ENCODE data around the gene CRACR2A. TPM values are rescaled to one million over a fixed set of nuclear protein-coding genes. Genes with fewer than 3 reads are reported as not detected.

CRACR2A gene
- total and polyA plus RNA-seq, 9 of the 15 experiments (the other 6 are each of a cell fraction or from before 2014, with no cell fraction given): 2.1 to 15.1 (median 10.4) TPM

GRCh38 chr12:3723916-3724805 is 28.7 kb downstream of the CRACR2A start (continued):
- no peak for TF ChIP-seq RCOR1 (IDR thresholded peaks at IDR 0.05; ENCODE audit: borderline replicate concordance in 1 of 2, low read depth in 2 of 2, low read length in 2 of 2)

GRCh38 chr12:3722368-3722767 is 30.5 kb downstream of the CRACR2A start:
- no peaks in the 10 kb centered on the region for H3K9me3 ChIP-seq (replicated peaks; ENCODE audit: control insufficient read depth, insufficient read depth, low read depth, low read length)
- WGBS (ENCODE audit: insufficient coverage, low coverage, missing lambda C conversion rate): 77% methylated on average over 6 of the region's 6 CpGs
- H3K4me1 ChIP-seq (replicated peaks in 1 of 2; ENCODE audit: control insufficient read depth in 2 of 2, insufficient read depth in 2 of 2, low read length in 2 of 2): no peaks in the 10 kb centered on the region
- POLR2A ChIA-PET: no interaction called here
- in situ Hi-C loops (cut with MboI) (no loop called here), intact Hi-C loops (cut with micrococcal nuclease) (no loop called here)
- H3K27me3 ChIP-seq (ENCODE audit: control insufficient read depth in 2 of 2, insufficient read depth in 2 of 2, low read length in 2 of 2): no peaks in the 10 kb centered on the region
- no peaks in the 10 kb centered on the region for H3K9me1 ChIP-seq (ENCODE audit: control insufficient read depth, insufficient read depth, low read length)
- FAIRE-seq: no peak
- no peak overlapping the region for H3K9ac ChIP-seq (ENCODE audit: insufficient read depth in 1 of 2, low read depth in 2 of 2, low read length in 2 of 2)
- no peak overlapping the region for H3K4me2 ChIP-seq (ENCODE audit: insufficient read depth, low read length)
- no peak for TF ChIP-seq CHAMP1 (IDR thresholded peaks at IDR 0.05)
- no peak for TF ChIP-seq NBN (IDR thresholded peaks at IDR 0.05; ENCODE audit: low read depth)
- no peak for TF ChIP-seq ZNF436 (CRISPR knock-in tag; IDR thresholded peaks at IDR 0.05)
- TF ChIP-seq CHD4 (IDR thresholded peaks at IDR 0.05; ENCODE audit: insufficient read depth, insufficient replicate concordance, low read depth, low read length, poor library complexity, severe bottlenecking): no peak
- TF ChIP-seq TBP (optimal IDR thresholded peaks at IDR 0.05; ENCODE audit: low read depth, low read length): no peak
- TF ChIP-seq HNRNPL (IDR thresholded peaks at IDR 0.05; ENCODE audit: low read depth, low read length): no peak
- no peak for TF ChIP-seq ZNF583 (CRISPR knock-in tag; IDR thresholded peaks at IDR 0.05)
- no peak for TF ChIP-seq ZNF354B (CRISPR knock-in tag; IDR thresholded peaks at IDR 0.05)
- no peak for TF ChIP-seq MCM5 (IDR thresholded peaks at IDR 0.05; ENCODE audit: low read depth)
- no peak for TF ChIP-seq MAFF (IDR thresholded peaks at IDR 0.05; ENCODE audit: low read length)
- TF ChIP-seq ZNF217 (CRISPR knock-in tag; IDR thresholded peaks at IDR 0.05): no peak
- no peak for TF ChIP-seq ZBTB1 (CRISPR knock-in tag; IDR thresholded peaks at IDR 0.05; ENCODE audit: borderline replicate concordance, low read depth)
- TF ChIP-seq IFI16 (CRISPR knock-in tag; IDR thresholded peaks at IDR 0.05): no peak
- TF ChIP-seq CTBP1 (IDR thresholded peaks at IDR 0.05; ENCODE audit: borderline replicate concordance): no peak
- H3K79me2 ChIP-seq (ENCODE audit: control insufficient read depth, insufficient read depth, low read length): no peaks in the 10 kb centered on the region
- ATAC-seq: no peak
- no peaks in the 10 kb centered on the region for H4K20me1 ChIP-seq (replicated peaks; ENCODE audit: control insufficient read depth, insufficient read depth, low read length)
- no peak overlapping the region for H2AFZ ChIP-seq (ENCODE audit: low read depth, low read length)
- no TSS peak for BruUV-seq (replicated peaks)
- no peak overlapping the region for H3K27ac ChIP-seq (ENCODE audit: extremely low read depth, low read depth, low read length)
- CTCF ChIA-PET (ENCODE audit: low intra/inter-chr PET ratio): no interaction called here
- no peak for DNase-seq (ENCODE audit: extremely low read depth in 1 of 4, low spot score in 3 of 4)
- peaks cover 12% of the 10 kb centered on the region; the same call in 2 of the 3 replicates for H3K36me3 ChIP-seq (ENCODE audit: control insufficient read depth, insufficient read depth, low read length)
- no peak overlapping the region for H3K4me3 ChIP-seq

All from K562 (cell line).